HepG2 (cell line): ENCODE results near the gene C9. TPM values are rescaled to one million over a fixed set of nuclear protein-coding genes. Genes with fewer than 3 reads are reported as not detected.

Source experiments
- ATAC-seq: fragments of 200-7000 bp; cut with Tn5 transposase; 3 replicates; pipeline ENCODE4 v1.9.1; 2020; ENCODE audit warnings: mild to moderate bottlenecking, moderate library complexity
- BruUV-seq: library from RNA; stranded (reverse); fragments of 400-500 nt; replicated peaks from 2 replicates; lab custom pipeline; 2021; lab: Mats Ljungman, UMichigan
- CTCF ChIA-PET: fragments of 300-600 bp; formaldehyde crosslinking; extraction: SDS; loops from one replicate; lab custom pipeline; 2021; ENCODE audit warnings: low total read pairs, inconsistent platforms, low intra/inter-chr PET ratio; lab: Yijun Ruan, JAX
- POLR2A ChIA-PET: fragments of 350-600 bp; sonication (Branson Sonifier 250); formaldehyde crosslinking; loops from one replicate; lab custom pipeline; 2020; ENCODE audit warnings: antibody characterized with exemption, inconsistent platforms; lab: Yijun Ruan, JAX
- DNase-seq: peaks from one replicate; pipeline ENCODE4 v3.0.0-alpha.2; 2015; ENCODE audit warnings: low spot score
- FAIRE-seq: peaks from 3 replicates; lab custom pipeline; 2011; peaks lifted over from hg19 to GRCh38; lab: Jason Lieb, UNC
- H2AFZ ChIP-seq: one replicate; pipeline ENCODE4 v1.6.1; 2011; ENCODE audit warnings: low read length, inconsistent platforms
- H3K27ac ChIP-seq: fragments of 300-600 bp; 3 replicates; pipeline ENCODE4 v1.8.0; 2011; ENCODE audit warnings: mixed run types, mild to moderate bottlenecking, mixed read lengths, low read length, inconsistent platforms; ENCODE audit not compliant: insufficient read depth; ENCODE audit errors: extremely low read length
- H3K27me3 ChIP-seq, 2 experiments: fragments of 200-600 bp in 1 of 2; 2 replicates in 1 of 2; 3 replicates in 1 of 2; pipeline versions ENCODE4 v1.6.0 to v1.8.0; 2011; ENCODE audit warnings: low read length in 2 of 2, mild to moderate bottlenecking in 2 of 2, moderate library complexity in 2 of 2, inconsistent platforms in 1 of 2; ENCODE audit not compliant: insufficient read depth in 2 of 2, control insufficient read depth in 1 of 2
- H3K36me3 ChIP-seq, 2 experiments: fragments of 200-600 bp in 1 of 2; replicated peaks in 1 of 2; 2 replicates in 1 of 2; 3 replicates in 1 of 2; pipeline versions ENCODE4 v1.5.1 to v1.8.0; 2011; ENCODE audit warnings: low read length in 2 of 2, inconsistent platforms in 1 of 2; ENCODE audit not compliant: insufficient read depth in 2 of 2, control insufficient read depth in 1 of 2
- H3K4me1 ChIP-seq: 2 replicates; pipeline ENCODE4 v1.5.1; 2012; ENCODE audit warnings: low read length, inconsistent platforms; ENCODE audit not compliant: insufficient read depth
- H3K4me2 ChIP-seq: 2 replicates; pipeline ENCODE4 v1.6.0; 2011; ENCODE audit warnings: low read depth, low read length, inconsistent platforms
- H3K4me3 ChIP-seq, 3 experiments: fragments of 200-600 bp in 1 of 3; sonication (generic), shearing (Covaris generic) in 1 of 3; replicated peaks in 1 of 3; 2 replicates each; pipeline ENCODE4 v1.5.1; 2011 to 2016; ENCODE audit warnings: low read length in 3 of 3, inconsistent platforms in 2 of 3, low read depth in 2 of 3, mild to moderate bottlenecking in 2 of 3, control low read depth in 1 of 3, mixed read lengths in 1 of 3; ENCODE audit not compliant: insufficient read depth in 1 of 3
- H3K79me2 ChIP-seq: one replicate; pipeline ENCODE4 v1.6.1; 2011; ENCODE audit warnings: low read length, inconsistent platforms; ENCODE audit not compliant: insufficient read depth
- H3K9ac ChIP-seq: 2 replicates; pipeline ENCODE4 v1.6.0; 2011; ENCODE audit warnings: mild to moderate bottlenecking, low read depth, low read length, inconsistent platforms; ENCODE audit not compliant: insufficient read depth
- H3K9me3 ChIP-seq: 2 replicates; pipeline ENCODE4 v1.5.1; 2012; ENCODE audit warnings: mild to moderate bottlenecking, low read length
- H4K20me1 ChIP-seq: 2 replicates; pipeline ENCODE4 v1.6.0; 2011; ENCODE audit warnings: inconsistent platforms, mild to moderate bottlenecking, low read length, moderate library complexity; ENCODE audit not compliant: insufficient read depth
- ATF7 ChIP-seq, 2 experiments: fragments of 450-650 bp in 1 of 2; sonication (generic) in 1 of 2; formaldehyde crosslinking in 1 of 2; IDR thresholded peaks; 2 replicates each; pipeline versions ENCODE4 v1.4.0 to v1.6.1; 2016 to 2020; ENCODE audit warnings: antibody characterized with exemption in 1 of 2, mild to moderate bottlenecking in 1 of 2, missing genetic modification reagents in 1 of 2
- CREB1 ChIP-seq, 2 experiments: fragments of 450-650 bp in 1 of 2; IDR thresholded peaks; 2 replicates each; pipeline ENCODE4 v1.6.1; 2016 to 2017; ENCODE audit warnings: control low read depth in 1 of 2, mild to moderate bottlenecking in 1 of 2, missing compliant biosample characterization in 1 of 2, missing genetic modification characterization in 1 of 2
- EHMT2 ChIP-seq: fragments of 200-600 bp; sonication (generic); IDR thresholded peaks from 2 replicates; pipeline ENCODE4 v1.7.0; 2017; ENCODE audit warnings: antibody characterized with exemption, low read depth, low read length, borderline replicate concordance
- EZH2 ChIP-seq: conservative IDR thresholded peaks from 2 replicates; pipeline ENCODE4 v1.6.1; 2012; ENCODE audit warnings: mild to moderate bottlenecking, low read depth, low read length, moderate library complexity
- FOSL2 ChIP-seq: sonication (generic); formaldehyde crosslinking; IDR thresholded peaks from 2 replicates; pipeline ENCODE4 v1.4.0; 2020; ENCODE audit warnings: missing genetic modification reagents
- MEF2D ChIP-seq: sonication (generic); formaldehyde crosslinking; IDR thresholded peaks from 2 replicates; pipeline ENCODE4 v1.5.1; 2020; ENCODE audit warnings: mild to moderate bottlenecking, missing genetic modification reagents
- TMF1 ChIP-seq: sonication (generic); formaldehyde crosslinking; IDR thresholded peaks from 2 replicates; pipeline ENCODE4 v1.8.1; 2022; ENCODE audit warnings: low read depth, missing genetic modification reagents
- U2AF1 ChIP-seq: fragments of 200-400 bp; formaldehyde crosslinking; optimal IDR thresholded peaks from 2 replicates; pipeline ENCODE3; 2017; ENCODE audit warnings: mild to moderate bottlenecking, low read depth, low read length
- ZKSCAN8 ChIP-seq: IDR thresholded peaks from 2 replicates; pipeline ENCODE4 v1.6.1; 2016; ENCODE audit warnings: borderline replicate concordance, missing genetic modification reagents, missing compliant biosample characterization
- whole genome bisulfite sequencing: methylation state at CpG from one replicate; pipeline ENCODE4 v1.1.6; 2017; ENCODE audit warnings: low lambda C conversion rate; 5-methylcytosine and 5-hydroxymethylcytosine counted together
- in situ Hi-C: cut with HindIII; loops from 2 replicates; pipeline ENCODE4 v1.10.0; 2017; ENCODE audit warnings: low pct_unique_long_range_greater_than_20kb; ENCODE audit not compliant: extremely low pct_ligation_motif_present
- intact Hi-C: fragments of 100-400 bp; cut with micrococcal nuclease; formaldehyde crosslinking; loops from one replicate; pipeline ENCODE4 v1.10.0; 2022; ENCODE audit not compliant: unreplicated experiment
- polyA plus RNA-seq, 8 experiments: library from polyadenylated mRNA; depleted of rRNA in 3 of 8; stranded (reverse) in 7 of 8; unstranded in 1 of 8; fragments of >200 nt; fragmentation: Illumina TruSeq in 4 of 8; extraction: Trizol in 4 of 8; gene quantifications; 2 replicates each; pipeline versions ENCODE4 v1.2.1 to v1.2.3, GENCODE V29; 2011 to 2016; ENCODE audit warnings: low read depth in 4 of 8, missing spikeins in 1 of 8, mixed read lengths in 1 of 8; ENCODE audit not compliant: insufficient read depth in 1 of 8
- total RNA-seq, 5 experiments: library from RNA; depleted of rRNA; stranded (reverse); fragments of >200 nt; fragmentation: Illumina TruSeq; extraction: Trizol; gene quantifications; 2 replicates each; pipeline ENCODE4 v1.2.3, GENCODE V29; 2016; ENCODE audit warnings: low read depth in 1 of 5
- TF ChIP-seq, protein P1 (sequence below): sonication (generic); formaldehyde crosslinking; IDR thresholded peaks from 2 replicates; pipeline ENCODE4 v1.8.1; 2022; ENCODE audit warnings: low read depth, mild to moderate bottlenecking, missing genetic modification reagents
- TF ChIP-seq, protein P2 (sequence below): sonication (generic); formaldehyde crosslinking; IDR thresholded peaks from 2 replicates; pipeline ENCODE4 v1.4.0; 2020; ENCODE audit warnings: missing genetic modification reagents

The C9 gene
- total and polyA plus RNA-seq, 2 of the 13 experiments (the other 11 are each of a cell fraction or from before 2014, with no cell fraction given) = not detected

DNA sequence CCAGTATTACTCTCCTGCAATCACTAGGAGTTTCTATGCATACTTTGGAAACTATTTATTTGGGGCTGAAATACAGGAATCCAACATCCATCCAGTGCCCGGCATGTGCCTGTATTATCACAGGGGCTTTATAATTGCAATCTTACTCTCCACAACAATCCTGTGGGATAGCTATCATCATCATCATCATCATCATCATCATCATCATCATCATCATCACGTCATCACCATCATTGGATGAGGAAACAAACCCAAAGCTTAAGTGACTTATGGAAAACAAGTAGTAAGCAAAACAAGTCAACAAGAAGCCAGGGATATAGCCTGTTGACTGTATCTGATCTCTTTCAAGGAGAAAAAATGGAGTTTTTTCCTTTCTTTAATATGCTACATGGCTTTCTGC lies 97.1 kb downstream of the C9 start:
- H3K27ac ChIP-seq = no peak overlapping the region
- TF ChIP-seq ATF7 (IDR thresholded peaks at IDR 0.05) (peak; percentile 69), ATF7 (CRISPR knock-in tag; IDR thresholded peaks at IDR 0.05) (no peak), TMF1 (CRISPR knock-in tag) (no peak), CREB1 (IDR thresholded peaks at IDR 0.05) (peak; percentile 95), CREB1 (CRISPR knock-in tag; IDR thresholded peaks at IDR 0.05) (no peak)
- ChIA-PET POLR2A (no interaction called here), CTCF (no interaction called here)
- BruUV-seq = no TSS peak
- 60% methylated on average over 2 of the region's 2 CpGs for WGBS
- no peak overlapping the region for H3K9ac ChIP-seq
- DNase-seq = no peak
- H3K79me2 ChIP-seq = no peaks in the 10 kb centered on the region
- no peak for FAIRE-seq
- H3K4me1 ChIP-seq = no peaks in the 10 kb centered on the region
- no peaks in the 10 kb centered on the region for H3K27me3 ChIP-seq
- H3K9me3 ChIP-seq = no peaks in the 10 kb centered on the region
- H3K36me3 ChIP-seq = no peaks in the 10 kb centered on the region
- no peak overlapping the region for H3K4me2 ChIP-seq
- in situ Hi-C loops (no loop called here), intact Hi-C loops (no loop called here)
- no peak overlapping the region for H3K4me3 ChIP-seq
- no peak for ATAC-seq
- H2AFZ ChIP-seq = no peak overlapping the region
- H4K20me1 ChIP-seq = no peaks in the 10 kb centered on the region

DNA sequence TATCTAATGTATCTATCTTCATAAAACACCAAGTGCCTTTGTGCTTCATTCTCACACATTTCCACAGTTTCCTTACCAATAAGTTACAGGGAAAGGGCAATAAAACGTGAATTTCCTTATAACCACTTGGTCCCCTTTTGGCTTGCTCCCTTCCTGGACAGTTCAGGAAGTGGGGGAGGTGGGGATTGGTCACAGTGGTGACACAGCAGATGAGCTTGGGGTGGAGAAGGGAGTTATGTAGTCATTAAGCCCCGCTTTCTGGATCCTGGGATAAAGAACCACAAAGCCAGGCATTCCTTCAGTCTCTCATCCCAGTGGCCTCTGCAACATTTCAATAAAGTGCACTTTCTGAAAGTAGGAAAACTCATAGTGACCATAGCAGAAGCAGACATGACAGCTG lies 97.9 kb downstream of the C9 start:
- POLR2A ChIA-PET = no interaction called here
- no peak for TF ChIP-seq EZH2
- no peak for TF ChIP-seq ZKSCAN8
- no peak for TF ChIP-seq MEF2D (CRISPR knock-in tag)
- no peak for TF ChIP-seq U2AF1
- TF ChIP-seq, protein P1, sequence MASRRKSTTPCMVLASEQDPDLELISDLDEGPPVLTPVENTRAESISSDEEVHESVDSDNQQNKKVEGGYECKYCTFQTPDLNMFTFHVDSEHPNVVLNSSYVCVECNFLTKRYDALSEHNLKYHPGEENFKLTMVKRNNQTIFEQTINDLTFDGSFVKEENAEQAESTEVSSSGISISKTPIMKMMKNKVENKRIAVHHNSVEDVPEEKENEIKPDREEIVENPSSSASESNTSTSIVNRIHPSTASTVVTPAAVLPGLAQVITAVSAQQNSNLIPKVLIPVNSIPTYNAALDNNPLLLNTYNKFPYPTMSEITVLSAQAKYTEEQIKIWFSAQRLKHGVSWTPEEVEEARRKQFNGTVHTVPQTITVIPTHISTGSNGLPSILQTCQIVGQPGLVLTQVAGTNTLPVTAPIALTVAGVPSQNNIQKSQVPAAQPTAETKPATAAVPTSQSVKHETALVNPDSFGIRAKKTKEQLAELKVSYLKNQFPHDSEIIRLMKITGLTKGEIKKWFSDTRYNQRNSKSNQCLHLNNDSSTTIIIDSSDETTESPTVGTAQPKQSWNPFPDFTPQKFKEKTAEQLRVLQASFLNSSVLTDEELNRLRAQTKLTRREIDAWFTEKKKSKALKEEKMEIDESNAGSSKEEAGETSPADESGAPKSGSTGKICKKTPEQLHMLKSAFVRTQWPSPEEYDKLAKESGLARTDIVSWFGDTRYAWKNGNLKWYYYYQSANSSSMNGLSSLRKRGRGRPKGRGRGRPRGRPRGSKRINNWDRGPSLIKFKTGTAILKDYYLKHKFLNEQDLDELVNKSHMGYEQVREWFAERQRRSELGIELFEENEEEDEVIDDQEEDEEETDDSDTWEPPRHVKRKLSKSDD (CRISPR knock-in tag) = no peak
- TF ChIP-seq, protein P2, sequence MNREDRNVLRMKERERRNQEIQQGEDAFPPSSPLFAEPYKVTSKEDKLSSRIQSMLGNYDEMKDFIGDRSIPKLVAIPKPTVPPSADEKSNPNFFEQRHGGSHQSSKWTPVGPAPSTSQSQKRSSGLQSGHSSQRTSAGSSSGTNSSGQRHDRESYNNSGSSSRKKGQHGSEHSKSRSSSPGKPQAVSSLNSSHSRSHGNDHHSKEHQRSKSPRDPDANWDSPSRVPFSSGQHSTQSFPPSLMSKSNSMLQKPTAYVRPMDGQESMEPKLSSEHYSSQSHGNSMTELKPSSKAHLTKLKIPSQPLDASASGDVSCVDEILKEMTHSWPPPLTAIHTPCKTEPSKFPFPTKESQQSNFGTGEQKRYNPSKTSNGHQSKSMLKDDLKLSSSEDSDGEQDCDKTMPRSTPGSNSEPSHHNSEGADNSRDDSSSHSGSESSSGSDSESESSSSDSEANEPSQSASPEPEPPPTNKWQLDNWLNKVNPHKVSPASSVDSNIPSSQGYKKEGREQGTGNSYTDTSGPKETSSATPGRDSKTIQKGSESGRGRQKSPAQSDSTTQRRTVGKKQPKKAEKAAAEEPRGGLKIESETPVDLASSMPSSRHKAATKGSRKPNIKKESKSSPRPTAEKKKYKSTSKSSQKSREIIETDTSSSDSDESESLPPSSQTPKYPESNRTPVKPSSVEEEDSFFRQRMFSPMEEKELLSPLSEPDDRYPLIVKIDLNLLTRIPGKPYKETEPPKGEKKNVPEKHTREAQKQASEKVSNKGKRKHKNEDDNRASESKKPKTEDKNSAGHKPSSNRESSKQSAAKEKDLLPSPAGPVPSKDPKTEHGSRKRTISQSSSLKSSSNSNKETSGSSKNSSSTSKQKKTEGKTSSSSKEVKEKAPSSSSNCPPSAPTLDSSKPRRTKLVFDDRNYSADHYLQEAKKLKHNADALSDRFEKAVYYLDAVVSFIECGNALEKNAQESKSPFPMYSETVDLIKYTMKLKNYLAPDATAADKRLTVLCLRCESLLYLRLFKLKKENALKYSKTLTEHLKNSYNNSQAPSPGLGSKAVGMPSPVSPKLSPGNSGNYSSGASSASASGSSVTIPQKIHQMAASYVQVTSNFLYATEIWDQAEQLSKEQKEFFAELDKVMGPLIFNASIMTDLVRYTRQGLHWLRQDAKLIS (CRISPR knock-in tag) = no peak
- TF ChIP-seq EHMT2 = no peak
- no peak for TF ChIP-seq FOSL2 (CRISPR knock-in tag)

More for the DNA sequence above, 97.9 kb downstream of the C9 start:
- H3K4me1 ChIP-seq = no peaks in the 10 kb centered on the region
- no peaks in the 10 kb centered on the region for H4K20me1 ChIP-seq
- no peak overlapping the region for H3K27ac ChIP-seq
- ATAC-seq = no peak
- H3K9me3 ChIP-seq = no peaks in the 10 kb centered on the region
- CTCF ChIA-PET = no interaction called here
- H3K4me3 ChIP-seq = no peak overlapping the region
- no peak for FAIRE-seq
- intact Hi-C loops = no loop called here
- BruUV-seq = no TSS peak
- in situ Hi-C loops = no loop called here
- H3K79me2 ChIP-seq = no peaks in the 10 kb centered on the region
- H3K4me2 ChIP-seq = no peak overlapping the region
- no peak for DNase-seq
- H3K36me3 ChIP-seq = no peaks in the 10 kb centered on the region
- H2AFZ ChIP-seq = no peak overlapping the region
- H3K9ac ChIP-seq = no peak overlapping the region
- no peaks in the 10 kb centered on the region for H3K27me3 ChIP-seq
- 0% methylated on average over 2 of the region's 2 CpGs for WGBS
